Pancreas (tissue), 10 donors: Measurements from ENCODE around the gene DNM1. TPM values are rescaled to one million over a fixed set of nuclear protein-coding genes. Genes with fewer than 3 reads are reported as not detected.

Experiments used
- ATAC-seq, 4 donors: fragments of 200-7000 bp; cut with Tn5 transposase; one replicate each; pipeline versions ENCODE4 v1.8.0 to v1.9.1; 2020; ENCODE audit warnings: mild to moderate bottlenecking in 4 of 4, moderate library complexity in 4 of 4
- DNase-seq, 6 donors: peaks; one replicate each; pipeline ENCODE4 v3.0.0-alpha.2; 2020
- FAIRE-seq: peaks from 2 replicates; lab custom pipeline; 2012; peaks lifted over from hg19 to GRCh38; lab: Jason Lieb, UNC
- H3K27ac ChIP-seq, 4 donors: fragments of 200-600 bp; sonication (generic); 1 replicate in 3 of 4; 2 replicates in 1 of 4; pipeline versions ENCODE4 v1.5.0 to v1.8.0; 2020
- H3K27me3 ChIP-seq, 4 donors: fragments of 200-600 bp; one replicate each; pipeline ENCODE4 v1.8.0; 2021
- H3K36me3 ChIP-seq, 3 donors: fragments of 200-600 bp; sonication (generic) in 1 of 3; one replicate each; pipeline versions ENCODE4 v1.5.0 to v1.8.0; 2020 to 2021
- H3K4me1 ChIP-seq, 3 donors: fragments of 200-600 bp; one replicate each; pipeline ENCODE4 v1.8.0; 2021
- H3K4me3 ChIP-seq, 4 donors: fragments of 200-600 bp; sonication (generic) in 2 of 4; one replicate each; pipeline versions ENCODE4 v1.5.0 to v1.8.0; 2020 to 2021
- H3K9me3 ChIP-seq, 4 donors: fragments of 200-600 bp; one replicate each; pipeline ENCODE4 v1.8.0; 2021
- CTCF ChIP-seq, 4 donors: fragments of 200-600 bp; sonication (generic) in 3 of 4; IDR thresholded peaks; one replicate each; pipeline versions ENCODE4 v1.5.0 to v1.8.0; 2021; ENCODE audit warnings: antibody characterized with exemption in 4 of 4
- WGBS, 2 donors: extraction: QIAGEN DNeasy Blood & Tissue Kit; methylation state at CpG; one replicate each; pipeline ENCODE4 v1.1.7; 2013; 5-methylcytosine and 5-hydroxymethylcytosine counted together
- intact Hi-C, 3 donors: fragments of 100-400 bp; cut with DNase I; formaldehyde crosslinking; loops; one replicate each; pipeline versions ENCODE4 v1.11.1 to v1.14.2; 2022
- polyA plus RNA-seq, 2 donors: library from polyadenylated mRNA; stranded (reverse); fragments of 200-250 nt; gene quantifications; one replicate each; pipeline ENCODE4 v1.2.3, GENCODE V29; 2013
- total RNA-seq, 6 donors: library from RNA; stranded (reverse); fragmentation: NEBNext Ultra II Directional in 4 of 6; extraction: Animal tissue kit (Norgen Biotek cat#: 25700) in 4 of 6; gene quantifications; one replicate each; pipeline versions ENCODE4 v1.2.1 to v1.2.4, GENCODE V29; 2021 to 2023
- donor health status: healthy with polysubstance abuse.
- donor health status: DM: no; HTN: no; CAD: no; lungs with moderate emphysema.
- donor health status: DM: no; HTN: no; CAD: no.
- donor health status: control.
- donor health status: control.
- donor health status: Bipolar disorder and iron deficiency.
- donor health status: DM: yes; HTN: yes; CAD: no.
- donor health status: DM: no; HTN: no; CAD: no.
- donor health status: DM: no; HTN: no; CAD: no.
- donor health status: DM: yes; HTN: yes; CAD: no.

Gene DNM1
- total and polyA plus RNA-seq, 8 donors, result 5.8 to 23.1 (median 12.3) TPM

GRCh38 chr9:128292009-128292408, 88.8 kb downstream of the DNM1 start:
- H3K4me1 ChIP-seq, result peaks cover 0 to 6% (median 6%) of the 10 kb centered on the region in 3 donors
- no peaks in the 10 kb centered on the region for H3K27me3 ChIP-seq
- intact Hi-C loops, result loop anchor here in 1 of 3 donors (10.0 kb wide), 1 partner anchor 53 kb away; the partner anchor contains the start of gene SLC27A4
- H3K9me3 ChIP-seq, result no peaks in the 10 kb centered on the region
- no peak overlapping the region for H3K27ac ChIP-seq
- no peaks in the 10 kb centered on the region for H3K36me3 ChIP-seq
- DNase-seq (no peak), FAIRE-seq (no peak), ATAC-seq (no peak)
- H3K4me3 ChIP-seq, result no peak overlapping the region
- TF ChIP-seq CTCF (IDR thresholded peaks at IDR 0.05), result no peak
- WGBS, 2 donors, result 87 to 95% methylated on average over 3 of the region's 3 CpGs

DNA sequence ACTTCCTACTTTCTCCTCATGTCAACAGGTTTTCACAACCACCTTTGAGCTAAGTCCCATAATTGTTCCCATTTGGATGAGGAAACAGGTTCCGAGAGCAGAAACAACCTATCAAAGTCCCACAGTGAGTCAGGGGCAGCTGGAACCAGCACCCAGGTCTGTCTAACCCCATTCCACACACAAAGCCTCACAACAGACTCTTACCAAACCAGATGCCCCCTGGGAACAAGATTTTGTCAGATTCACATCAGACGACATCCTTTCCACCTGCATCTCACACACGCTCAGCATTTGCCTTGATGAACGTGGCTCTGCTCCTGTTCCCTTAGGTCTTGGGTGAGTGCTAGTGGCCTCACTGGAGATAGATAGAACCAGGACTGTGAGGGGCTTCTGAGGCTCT, 89.9 kb downstream of the DNM1 start:
- Histone ChIP-seq H3K4me3 (no peak overlapping the region), H3K27ac (no peak overlapping the region), H3K4me1 (peaks cover 0 to 6% (median 6%) of the 10 kb centered on the region in 3 donors), H3K36me3 (no peaks in the 10 kb centered on the region), H3K27me3 (no peaks in the 10 kb centered on the region), H3K9me3 (no peaks in the 10 kb centered on the region)
- FAIRE-seq (no peak), DNase-seq (no peak), ATAC-seq (no peak)
- 83 to 90% methylated on average over 4 of the region's 4 CpGs for WGBS, 2 donors
- intact Hi-C loops, result loop anchor here in 1 of 3 donors (10.0 kb wide), 1 partner anchor 52 kb away; the partner anchor contains the start of gene SLC27A4
- no peak for TF ChIP-seq CTCF (IDR thresholded peaks at IDR 0.05)

- intact Hi-C loops, result loop anchor here in 1 of 3 donors (10.0 kb wide), 1 partner anchor 51 kb away; the partner anchor contains the start of gene SLC27A4
- H3K4me3 ChIP-seq, result no peak overlapping the region
- ATAC-seq, result no peak
- H3K4me1 ChIP-seq, result peaks cover 0 to 6% (median 6%) of the 10 kb centered on the region in 3 donors
- WGBS, 2 donors, result 80 to 85% methylated on average over 4 of the region's 4 CpGs
- no peak for TF ChIP-seq CTCF (IDR thresholded peaks at IDR 0.05)
- FAIRE-seq, result no peak
- H3K9me3 ChIP-seq, result no peaks in the 10 kb centered on the region
- no peaks in the 10 kb centered on the region for H3K36me3 ChIP-seq
- H3K27ac ChIP-seq, result no peak overlapping the region
- H3K27me3 ChIP-seq, result no peaks in the 10 kb centered on the region
- DNase-seq, result no peak
Measured at GRCh38 chr9:128294142-128294541, 91.0 kb downstream of the DNM1 start.

GRCh38 chr9:128296340-128297220, 93.4 kb downstream of the DNM1 start:
- intact Hi-C loops, result loop anchor here in 1 of 3 donors (10.0 kb wide), 1 partner anchor 48 kb away; the partner anchor contains the start of gene SLC27A4
- no peak for DNase-seq
- no peaks in the 10 kb centered on the region for H3K9me3 ChIP-seq
- no peak for ATAC-seq
- H3K27ac ChIP-seq, result no peak overlapping the region
- no peak overlapping the region for H3K4me3 ChIP-seq
- 83 to 84% methylated on average over 16 of the region's 16 CpGs for WGBS, 2 donors
- no peak for FAIRE-seq
- H3K27me3 ChIP-seq, result no peaks in the 10 kb centered on the region
- peaks cover 0 to 6% (median 6%) of the 10 kb centered on the region in 3 donors for H3K4me1 ChIP-seq
- no peak for TF ChIP-seq CTCF (IDR thresholded peaks at IDR 0.05)
- no peaks in the 10 kb centered on the region for H3K36me3 ChIP-seq
